Liver (tissue), 9 donors: ENCODE measurements around the gene MEN1. TPM values are rescaled to one million over a fixed set of nuclear protein-coding genes. Genes with fewer than 3 reads are reported as not detected.

Source experiments
- DNase-seq: peaks from one replicate; pipeline ENCODE4 v3.0.0-alpha.2; 2017; ENCODE audit warnings: low spot score
- H3K27ac ChIP-seq, 2 donors: one replicate each; pipeline ENCODE4 v1.7.0; 2013; ENCODE audit warnings: inconsistent platforms in 2 of 2, low read length in 2 of 2, control low read depth in 1 of 2, low read depth in 1 of 2, mild to moderate bottlenecking in 1 of 2
- H3K27me3 ChIP-seq, 4 donors: one replicate each; pipeline versions ENCODE4 v1.6.1 to v1.7.0; 2013; ENCODE audit warnings: low read length in 3 of 4, inconsistent platforms in 1 of 4, mild to moderate bottlenecking in 1 of 4, moderate library complexity in 1 of 4; ENCODE audit not compliant: control insufficient read depth in 4 of 4, insufficient read depth in 4 of 4
- H3K36me3 ChIP-seq, 4 donors: one replicate each; pipeline versions ENCODE4 v1.6.1 to v1.7.0; 2013; ENCODE audit warnings: low read length in 3 of 4, mild to moderate bottlenecking in 3 of 4, low read depth in 1 of 4, moderate library complexity in 1 of 4; ENCODE audit not compliant: control insufficient read depth in 4 of 4, insufficient read depth in 3 of 4
- H3K4me1 ChIP-seq, 4 donors: one replicate each; pipeline versions ENCODE4 v1.6.1 to v1.7.0; 2013; ENCODE audit warnings: low read length in 3 of 4, mild to moderate bottlenecking in 3 of 4, moderate library complexity in 1 of 4; ENCODE audit not compliant: control insufficient read depth in 4 of 4, insufficient read depth in 4 of 4
- H3K4me3 ChIP-seq, 3 donors: one replicate each; pipeline versions ENCODE4 v1.6.1 to v1.7.0; 2013; ENCODE audit warnings: low read length in 3 of 3, control low read depth in 1 of 3, low read depth in 1 of 3, mild to moderate bottlenecking in 1 of 3
- H3K9ac ChIP-seq, 2 donors: one replicate each; pipeline ENCODE4 v1.7.0; 2013; ENCODE audit warnings: low read length in 2 of 2, mild to moderate bottlenecking in 2 of 2, moderate library complexity in 2 of 2, control low read depth in 1 of 2, low read depth in 1 of 2
- H3K9me3 ChIP-seq, 4 donors: one replicate each; pipeline versions ENCODE4 v1.6.1 to v1.7.0; 2013; ENCODE audit warnings: low read length in 3 of 4; ENCODE audit not compliant: control insufficient read depth in 4 of 4
- EGR1 ChIP-seq, 2 donors: IDR thresholded peaks; 2 replicates each; pipeline ENCODE4 v1.6.1; 2016 to 2018; ENCODE audit warnings: antibody characterized with exemption in 2 of 2, low read depth in 2 of 2
- FOXA1 ChIP-seq: IDR thresholded peaks from 2 replicates; pipeline ENCODE4 v1.6.1; 2016; ENCODE audit warnings: antibody characterized with exemption
- FOXA2 ChIP-seq: IDR thresholded peaks from 2 replicates; pipeline ENCODE4 v1.6.1; 2016; ENCODE audit warnings: antibody characterized with exemption
- HNF4A ChIP-seq, 2 donors: conservative IDR thresholded peaks; 2 replicates each; pipeline ENCODE4 v1.6.1; 2016; ENCODE audit warnings: antibody characterized with exemption in 2 of 2, mild to moderate bottlenecking in 2 of 2
- MAX ChIP-seq: IDR thresholded peaks from 2 replicates; pipeline ENCODE4 v1.6.1; 2016; ENCODE audit warnings: antibody characterized with exemption
- NR2F2 ChIP-seq: IDR thresholded peaks from 2 replicates; pipeline ENCODE4 v1.6.1; 2016; ENCODE audit warnings: antibody characterized with exemption
- RAD21 ChIP-seq, 2 donors: IDR thresholded peaks; 2 replicates each; pipeline ENCODE4 v1.6.1; 2016; ENCODE audit warnings: antibody characterized with exemption in 2 of 2, mild to moderate bottlenecking in 2 of 2
- RXRA ChIP-seq, 2 donors: IDR thresholded peaks; 2 replicates each; pipeline ENCODE4 v1.6.1; 2017 to 2018; ENCODE audit warnings: antibody characterized with exemption in 2 of 2, mild to moderate bottlenecking in 1 of 2
- SP1 ChIP-seq: IDR thresholded peaks from 2 replicates; pipeline ENCODE4 v1.6.1; 2018; ENCODE audit warnings: antibody characterized with exemption, mild to moderate bottlenecking
- TAF1 ChIP-seq: conservative IDR thresholded peaks from 2 replicates; pipeline ENCODE4 v1.6.1; 2016; ENCODE audit warnings: antibody characterized with exemption, mild to moderate bottlenecking
- YY1 ChIP-seq: IDR thresholded peaks from 2 replicates; pipeline ENCODE4 v1.6.1; 2016; ENCODE audit warnings: antibody characterized with exemption, mild to moderate bottlenecking
- ZBTB33 ChIP-seq: IDR thresholded peaks from 2 replicates; pipeline ENCODE4 v1.6.1; 2016; ENCODE audit warnings: antibody characterized with exemption
- WGBS: extraction: QIAGEN DNeasy Blood & Tissue Kit; methylation state at CpG from one replicate; pipeline ENCODE4 v1.1.7; 2013; 5-methylcytosine and 5-hydroxymethylcytosine counted together
- polyA plus RNA-seq, 2 donors: library from polyadenylated mRNA; stranded (reverse) in 1 of 2; unstranded in 1 of 2; fragments of 200-250 nt in 1 of 2; fragments of >200 nt in 1 of 2; fragmentation: Nextera tagmentation in 1 of 2; extraction: Ambion mirVana in 1 of 2; gene quantifications; one replicate each; pipeline versions ENCODE4 v1.2.1 to v1.2.3, GENCODE V29; 2013 to 2015
- total RNA-seq, 2 donors: library from RNA; depleted of rRNA; stranded (reverse); fragments of >200 nt; gene quantifications; one replicate each; pipeline ENCODE4 v1.2.3, GENCODE V29; 2014
- TF ChIP-seq, protein P1 (sequence below): IDR thresholded peaks from 2 replicates; pipeline ENCODE4 v1.6.1; 2016; ENCODE audit warnings: antibody characterized with exemption, mild to moderate bottlenecking
- donor health status: healthy.
- donor health status: healthy.
- donor health status: healthy.
- donor health status: healthy.
- donor health status: healthy.

MEN1 gene
- total and polyA plus RNA-seq, 4 donors, result 9.0 to 15.1 (median 13.4) TPM

GRCh38 chr11:64759722-64760719, 50.3 kb downstream of the MEN1 start, which contains the start of gene PYGM:
TSS of gene PYGM (minus strand) at chr11:64759974. CDS start at chr11:64759898, 76 bp downstream.
- H3K4me3 ChIP-seq, result no peak within 1 kb of the TSS
- TF ChIP-seq, protein P1, sequence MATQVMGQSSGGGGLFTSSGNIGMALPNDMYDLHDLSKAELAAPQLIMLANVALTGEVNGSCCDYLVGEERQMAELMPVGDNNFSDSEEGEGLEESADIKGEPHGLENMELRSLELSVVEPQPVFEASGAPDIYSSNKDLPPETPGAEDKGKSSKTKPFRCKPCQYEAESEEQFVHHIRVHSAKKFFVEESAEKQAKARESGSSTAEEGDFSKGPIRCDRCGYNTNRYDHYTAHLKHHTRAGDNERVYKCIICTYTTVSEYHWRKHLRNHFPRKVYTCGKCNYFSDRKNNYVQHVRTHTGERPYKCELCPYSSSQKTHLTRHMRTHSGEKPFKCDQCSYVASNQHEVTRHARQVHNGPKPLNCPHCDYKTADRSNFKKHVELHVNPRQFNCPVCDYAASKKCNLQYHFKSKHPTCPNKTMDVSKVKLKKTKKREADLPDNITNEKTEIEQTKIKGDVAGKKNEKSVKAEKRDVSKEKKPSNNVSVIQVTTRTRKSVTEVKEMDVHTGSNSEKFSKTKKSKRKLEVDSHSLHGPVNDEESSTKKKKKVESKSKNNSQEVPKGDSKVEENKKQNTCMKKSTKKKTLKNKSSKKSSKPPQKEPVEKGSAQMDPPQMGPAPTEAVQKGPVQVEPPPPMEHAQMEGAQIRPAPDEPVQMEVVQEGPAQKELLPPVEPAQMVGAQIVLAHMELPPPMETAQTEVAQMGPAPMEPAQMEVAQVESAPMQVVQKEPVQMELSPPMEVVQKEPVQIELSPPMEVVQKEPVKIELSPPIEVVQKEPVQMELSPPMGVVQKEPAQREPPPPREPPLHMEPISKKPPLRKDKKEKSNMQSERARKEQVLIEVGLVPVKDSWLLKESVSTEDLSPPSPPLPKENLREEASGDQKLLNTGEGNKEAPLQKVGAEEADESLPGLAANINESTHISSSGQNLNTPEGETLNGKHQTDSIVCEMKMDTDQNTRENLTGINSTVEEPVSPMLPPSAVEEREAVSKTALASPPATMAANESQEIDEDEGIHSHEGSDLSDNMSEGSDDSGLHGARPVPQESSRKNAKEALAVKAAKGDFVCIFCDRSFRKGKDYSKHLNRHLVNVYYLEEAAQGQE, result no peak
- TF ChIP-seq MAX, result no peak
- peak; percentile 40 for TF ChIP-seq NR2F2
- TF ChIP-seq FOXA2, result no peak
- no peak for TF ChIP-seq RXRA (IDR thresholded peaks at IDR 0.05)
- TF ChIP-seq SP1, result peak; percentile 11
- TF ChIP-seq FOXA1, result no peak
- no peak for TF ChIP-seq RAD21 (IDR thresholded peaks at IDR 0.05)
- TF ChIP-seq ZBTB33, result no peak
- H3K36me3 ChIP-seq, result peaks cover 6 to 24% (median 17%) of the 10 kb centered on the region in 4 donors
- H3K9ac ChIP-seq, result no peak within 1 kb of the TSS
- H3K27ac ChIP-seq, result no peak within 1 kb of the TSS
- WGBS, result 75% methylated on average over 24 of the region's 24 CpGs
- H3K4me1 ChIP-seq, result peaks cover 0 to 7% (median 0%) of the 10 kb centered on the region in 4 donors
- DNase-seq, result no peak
- H3K9me3 ChIP-seq, result no peaks in the 10 kb centered on the region
- H3K27me3 ChIP-seq, result no peaks in the 10 kb centered on the region

DNA sequence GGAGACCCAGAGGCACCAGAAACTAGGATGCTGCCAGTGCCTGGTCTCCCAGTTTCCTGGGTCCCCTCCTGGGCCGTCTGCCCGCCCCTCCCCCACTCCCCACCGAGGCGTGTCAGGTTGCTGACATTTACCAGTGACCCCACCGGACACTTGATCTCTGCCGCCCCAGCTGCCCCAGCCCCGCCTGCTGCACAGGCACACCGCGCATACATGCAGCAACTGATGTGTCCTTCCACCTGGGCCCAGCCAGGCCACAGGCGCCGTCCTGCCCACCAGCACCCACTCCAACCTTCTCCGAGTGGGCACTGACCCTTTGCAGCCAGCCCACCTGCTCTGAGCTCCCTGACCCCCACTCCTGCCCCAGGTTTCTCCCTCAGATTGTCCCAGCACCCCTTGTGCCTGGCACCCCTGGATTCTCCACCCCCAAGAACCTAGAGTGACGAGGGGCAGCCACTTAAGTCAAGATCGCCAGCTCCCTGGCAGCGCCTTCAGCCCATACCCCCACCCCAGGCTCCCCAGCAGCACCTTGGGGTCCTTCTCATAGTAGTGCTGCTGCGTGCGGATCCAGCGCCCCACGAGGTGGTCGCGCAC, 51.1 kb downstream of the MEN1 start:
- 69% methylated on average over 21 of the region's 21 CpGs for WGBS
- H3K4me3 ChIP-seq, result no peak overlapping the region
- H3K4me1 ChIP-seq, result peaks cover 0 to 7% (median 0%) of the 10 kb centered on the region in 4 donors
- peaks cover 6 to 16% (median 10%) of the 10 kb centered on the region in 4 donors for H3K36me3 ChIP-seq
- no peak for DNase-seq
- TF ChIP-seq TAF1 (no peak), YY1 (no peak), HNF4A (conservative IDR thresholded peaks at IDR 0.05) (no peak), EGR1 (IDR thresholded peaks at IDR 0.05; ENCODE audit: low read depth in 2 of 2) (no peak), FOXA2 (no peak), MAX (no peak)
- no peaks in the 10 kb centered on the region for H3K27me3 ChIP-seq
- H3K9me3 ChIP-seq, result no peaks in the 10 kb centered on the region
- no peak overlapping the region for H3K9ac ChIP-seq
- no peak overlapping the region for H3K27ac ChIP-seq
